Stimulated activated naive CD4-positive, alpha-beta T cell (primary cell): ENCODE data around the gene ZNF436.
A peak's percentile ranks its signal among the peaks of the same experiment; 100 is the strongest.
"Not testable (repeated sequence)": the region's sequence is repeated elsewhere in the genome, so short reads cannot be mapped to it uniquely, and the experiment has no call there.

Experiments used
- DNase-seq, 6 experiments: peaks; one replicate each; lab custom pipeline; 2025; lab: John Stamatoyannopoulos, UW

ZNF436 gene

GRCh38 chr1:23392125-23392855 is 22.7 kb upstream of the ZNF436 start:
- no peak for DNase-seq

GRCh38 chr1:23389837-23390321 is 20.2 kb upstream of the ZNF436 start:
- no peak for DNase-seq

- DNase-seq, result no peak
Measured at GRCh38 chr1:23387494-23387893, 17.9 kb upstream of the ZNF436 start.

GRCh38 chr1:23385119-23385621 is 15.5 kb upstream of the ZNF436 start:
- DNase-seq, result no peak

GRCh38 chr1:23384312-23385058 is 14.8 kb upstream of the ZNF436 start:
- no peak for DNase-seq

- no peak for DNase-seq
Measured at GRCh38 chr1:23383577-23384311, 14.1 kb upstream of the ZNF436 start.

- DNase-seq, result no peak
Measured at GRCh38 chr1:23381233-23381885, 11.7 kb upstream of the ZNF436 start.

GRCh38 chr1:23380719-23381118 is 11.1 kb upstream of the ZNF436 start:
- DNase-seq, result no peak

GRCh38 chr1:23380236-23380635 is 10.6 kb upstream of the ZNF436 start:
- DNase-seq, result not testable (repeated sequence)

- no peak for DNase-seq
Measured at GRCh38 chr1:23376890-23377811, 7.5 kb upstream of the ZNF436 start.

GRCh38 chr1:23374079-23374735 is 4.6 kb upstream of the ZNF436 start:
- DNase-seq, result not testable (repeated sequence)

- DNase-seq, result no peak
Measured at GRCh38 chr1:23371987-23372880, 2.6 kb upstream of the ZNF436 start.

GRCh38 chr1:23370709-23371584 is 1.3 kb upstream of the ZNF436 start:
- no peak for DNase-seq

GRCh38 chr1:23370330-23370708 is 683 bp upstream of the ZNF436 start:
- no peak for DNase-seq

GRCh38 chr1:23368562-23369334 is 888 bp downstream of the ZNF436 start:
- DNase-seq, result peak; percentile 72 to 90 (median 82)

GRCh38 chr1:23367791-23368561 is 1.7 kb downstream of the ZNF436 start:
- DNase-seq, result peak; percentile 92 to 98 (median 96)

- peak in 1 of 6 experiments; percentile 15 for DNase-seq
Measured at GRCh38 chr1:23367451-23367790, 2.2 kb downstream of the ZNF436 start.
